ENCODE measurements around the gene PTPRU.

Gene PTPRU

DNA sequence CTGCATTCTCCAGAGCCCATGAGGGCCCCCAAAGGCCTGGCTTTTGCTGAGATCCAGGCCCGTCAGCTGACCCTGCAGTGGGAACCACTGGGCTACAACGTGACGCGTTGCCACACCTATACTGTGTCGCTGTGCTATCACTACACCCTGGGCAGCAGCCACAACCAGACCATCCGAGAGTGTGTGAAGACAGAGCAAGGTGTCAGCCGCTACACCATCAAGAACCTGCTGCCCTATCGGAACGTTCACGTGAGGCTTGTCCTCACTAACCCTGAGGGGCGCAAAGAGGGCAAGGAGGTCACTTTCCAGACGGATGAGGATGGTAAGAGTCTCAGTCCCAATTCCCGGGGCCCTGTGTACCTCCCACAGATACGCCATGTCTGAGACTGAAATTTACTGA is 39.1 kb downstream of the PTPRU start:
- Mint-ChIP-seq H3K4me3 (no peak overlapping the region), H3K4me1 (ENCODE audit: low read depth) (no peaks in the 10 kb centered on the region), H3K27me3 (ENCODE audit: low read depth) (peaks cover 16% of the 10 kb centered on the region), H3K27ac (no peak overlapping the region), H3K9me3 (no peaks in the 10 kb centered on the region), H3K36me3 (ENCODE audit: low read depth) (no peaks in the 10 kb centered on the region)
- DNase-seq (ENCODE audit: low spot score), result no peak

DNA sequence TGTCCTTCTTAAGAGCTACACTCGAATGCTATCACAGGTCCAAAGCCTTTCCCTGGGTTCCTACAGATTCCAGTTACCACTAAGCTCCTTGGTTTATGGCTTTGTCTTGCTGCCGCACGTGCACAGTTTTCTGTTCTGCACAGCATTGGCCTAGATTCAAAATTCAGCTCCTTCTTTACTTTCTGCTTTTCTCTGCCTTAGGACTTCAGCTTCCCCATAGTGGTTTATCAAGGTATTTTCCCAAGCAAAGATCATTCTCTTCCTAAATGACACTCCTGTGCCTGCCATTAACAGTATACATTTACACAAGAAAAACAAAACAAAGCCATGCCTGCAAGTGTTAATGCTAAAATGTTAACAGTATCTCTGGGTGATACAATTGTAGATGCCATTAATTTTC is 41.8 kb downstream of the PTPRU start:
- no peak for DNase-seq (ENCODE audit: low spot score)
- Mint-ChIP-seq H3K4me3 (no peak overlapping the region), H3K9me3 (no peaks in the 10 kb centered on the region), H3K27ac (no peak overlapping the region), H3K4me1 (ENCODE audit: low read depth) (no peaks in the 10 kb centered on the region), H3K27me3 (ENCODE audit: low read depth) (no peaks in the 10 kb centered on the region), H3K36me3 (ENCODE audit: low read depth) (no peaks in the 10 kb centered on the region)

DNA sequence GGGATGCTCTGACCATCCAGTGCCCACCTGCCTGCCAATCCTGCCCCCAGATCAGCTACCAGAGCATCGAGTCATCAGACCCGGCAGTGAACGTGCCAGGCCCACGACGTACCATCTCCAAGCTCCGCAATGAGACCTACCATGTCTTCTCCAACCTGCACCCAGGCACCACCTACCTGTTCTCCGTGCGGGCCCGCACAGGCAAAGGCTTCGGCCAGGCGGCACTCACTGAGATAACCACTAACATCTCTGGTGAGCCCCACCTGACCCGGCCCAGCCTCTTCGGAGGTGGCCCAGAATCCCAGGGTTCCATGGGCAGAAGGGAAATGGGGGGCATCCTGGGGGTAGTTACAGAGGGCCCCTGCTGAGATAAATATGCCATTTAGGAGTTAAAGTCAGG is 43.1 kb downstream of the PTPRU start:
- peaks cover 3% of the 10 kb centered on the region for H3K4me1 Mint-ChIP-seq (ENCODE audit: low read depth)
- no peaks in the 10 kb centered on the region for H3K27me3 Mint-ChIP-seq (ENCODE audit: low read depth)
- H3K27ac Mint-ChIP-seq, result no peak overlapping the region
- H3K9me3 Mint-ChIP-seq, result no peaks in the 10 kb centered on the region
- DNase-seq (ENCODE audit: low spot score), result no peak
- no peak overlapping the region for H3K4me3 Mint-ChIP-seq
- H3K36me3 Mint-ChIP-seq (ENCODE audit: low read depth), result no peaks in the 10 kb centered on the region

DNA sequence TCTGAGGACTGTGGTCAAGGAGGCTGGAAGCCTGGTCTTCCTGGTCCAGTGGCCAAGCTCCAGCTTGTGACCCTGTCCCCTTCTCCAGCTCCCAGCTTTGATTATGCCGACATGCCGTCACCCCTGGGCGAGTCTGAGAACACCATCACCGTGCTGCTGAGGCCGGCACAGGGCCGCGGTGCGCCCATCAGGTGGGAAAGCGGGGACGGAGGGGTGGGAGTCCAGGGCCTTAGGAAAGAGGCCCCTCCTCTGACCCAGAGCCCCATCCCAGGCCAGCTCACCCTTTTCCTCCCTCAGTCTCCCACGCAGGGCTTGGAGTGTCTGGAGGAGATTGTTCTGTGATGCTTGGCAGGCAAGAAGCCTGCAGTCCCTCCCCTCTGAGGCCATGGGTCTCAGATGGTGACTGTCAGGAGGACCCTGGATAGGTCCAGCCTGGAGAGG is 43.6 kb downstream of the PTPRU start:
- no peak overlapping the region for H3K27ac Mint-ChIP-seq
- H3K36me3 Mint-ChIP-seq (ENCODE audit: low read depth), result no peaks in the 10 kb centered on the region
- peaks cover 3% of the 10 kb centered on the region for H3K4me1 Mint-ChIP-seq (ENCODE audit: low read depth)
- no peak overlapping the region for H3K4me3 Mint-ChIP-seq
- no peaks in the 10 kb centered on the region for H3K27me3 Mint-ChIP-seq (ENCODE audit: low read depth)
- DNase-seq (ENCODE audit: low spot score), result no peak
- H3K9me3 Mint-ChIP-seq, result no peaks in the 10 kb centered on the region

DNA sequence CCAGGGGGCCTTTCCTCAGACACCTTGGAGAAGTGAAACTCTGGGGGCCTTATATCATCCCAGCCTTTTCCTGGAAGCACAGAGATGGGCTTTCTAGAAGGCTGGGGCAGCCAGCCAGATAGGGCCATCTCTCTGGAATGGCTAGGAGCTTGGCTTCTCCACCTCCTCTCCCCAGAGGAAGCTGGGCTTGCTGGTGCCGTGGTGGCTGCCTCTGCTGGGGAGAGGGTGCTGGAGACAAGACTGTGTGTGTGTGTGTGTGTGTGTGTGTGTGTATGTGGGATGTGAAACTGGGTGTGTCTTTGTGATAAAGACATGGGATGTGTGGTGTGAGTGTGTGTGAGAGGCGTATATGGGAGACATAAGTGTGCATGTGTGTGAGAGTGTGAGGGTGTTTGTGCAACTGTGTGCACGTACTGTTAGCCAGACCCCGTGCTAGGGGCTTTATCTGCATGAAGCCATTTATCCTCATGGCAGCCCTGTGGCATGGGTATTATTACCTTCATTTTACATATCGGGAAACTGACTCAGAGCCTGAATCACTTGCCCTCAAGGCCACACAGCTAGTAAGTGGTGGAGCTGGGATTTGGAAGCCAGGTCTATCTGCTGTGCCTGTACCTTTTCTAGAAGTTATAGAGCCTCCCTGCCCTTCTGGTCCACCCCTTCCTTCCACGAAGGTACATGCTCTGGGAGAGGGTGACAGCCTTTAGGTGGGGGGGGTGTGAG is 44.2 kb downstream of the PTPRU start:
- Mint-ChIP-seq H3K9me3 (no peaks in the 10 kb centered on the region), H3K27ac (no peak overlapping the region), H3K27me3 (ENCODE audit: low read depth) (no peaks in the 10 kb centered on the region), H3K36me3 (ENCODE audit: low read depth) (no peaks in the 10 kb centered on the region), H3K4me3 (no peak overlapping the region), H3K4me1 (ENCODE audit: low read depth) (peaks cover 3% of the 10 kb centered on the region)
- no peak for DNase-seq (ENCODE audit: low spot score)

DNA sequence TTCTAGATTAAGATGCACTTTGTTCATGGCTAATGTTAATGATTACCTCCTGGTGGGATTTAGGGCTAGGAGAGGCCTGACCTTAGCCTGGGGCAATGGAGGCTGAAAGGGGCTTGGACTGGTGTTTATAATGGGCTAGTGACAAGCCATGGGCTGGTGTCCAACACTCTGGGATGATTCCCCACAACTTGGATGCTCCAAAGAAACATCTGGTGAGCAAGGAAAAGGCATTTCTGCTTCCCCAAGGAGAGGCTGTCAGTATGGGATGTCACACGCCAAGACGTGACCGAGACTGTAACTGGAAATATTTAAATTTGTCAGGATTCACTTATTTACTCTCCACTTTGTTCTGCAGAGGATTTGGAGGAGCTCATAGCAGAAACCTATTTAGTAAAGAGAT is 45.2 kb downstream of the PTPRU start:
- peaks cover 3% of the 10 kb centered on the region for H3K4me1 Mint-ChIP-seq (ENCODE audit: low read depth)
- no peak overlapping the region for H3K4me3 Mint-ChIP-seq
- no peaks in the 10 kb centered on the region for H3K36me3 Mint-ChIP-seq (ENCODE audit: low read depth)
- H3K27ac Mint-ChIP-seq, result no peak overlapping the region
- H3K27me3 Mint-ChIP-seq (ENCODE audit: low read depth), result no peaks in the 10 kb centered on the region
- no peaks in the 10 kb centered on the region for H3K9me3 Mint-ChIP-seq
- no peak for DNase-seq (ENCODE audit: low spot score)

DNA sequence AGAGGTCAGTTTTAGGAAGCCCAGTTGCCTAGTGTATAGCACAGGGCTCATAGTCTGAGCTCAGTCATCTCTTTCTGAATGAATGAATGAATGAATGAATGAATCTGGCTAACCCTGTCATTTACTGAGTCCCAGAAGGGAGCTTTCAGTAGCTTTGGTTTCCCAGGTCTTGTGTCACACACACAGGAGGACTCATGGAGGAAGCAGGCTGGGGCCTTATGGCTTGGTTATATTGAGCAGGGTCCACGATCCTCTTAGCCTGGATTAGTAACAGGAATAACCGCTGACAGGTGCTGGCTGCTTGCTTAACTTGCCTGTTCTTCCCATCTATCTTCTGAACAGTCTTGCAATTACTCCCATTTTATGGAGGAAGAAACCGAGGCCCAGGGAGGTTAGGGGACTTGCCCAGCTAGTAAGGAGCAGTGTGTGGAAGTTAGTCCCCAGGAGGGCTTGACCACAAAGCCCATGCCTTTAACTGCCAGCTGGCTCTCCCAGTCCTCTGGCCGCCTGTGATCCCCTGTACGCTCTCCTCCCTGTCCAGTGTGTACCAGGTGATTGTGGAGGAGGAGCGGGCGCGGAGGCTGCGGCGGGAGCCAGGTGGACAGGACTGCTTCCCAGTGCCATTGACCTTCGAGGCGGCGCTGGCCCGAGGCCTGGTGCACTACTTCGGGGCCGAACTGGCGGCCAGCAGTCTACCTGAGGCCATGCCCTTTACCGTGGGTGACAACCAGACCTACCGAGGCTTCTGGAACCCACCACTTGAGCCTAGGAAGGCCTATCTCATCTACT is 46.0 kb downstream of the PTPRU start:
- H3K4me3 Mint-ChIP-seq, result no peak overlapping the region
- H3K36me3 Mint-ChIP-seq (ENCODE audit: low read depth), result no peaks in the 10 kb centered on the region
- H3K27ac Mint-ChIP-seq, result no peak overlapping the region
- no peaks in the 10 kb centered on the region for H3K27me3 Mint-ChIP-seq (ENCODE audit: low read depth)
- peaks cover 3% of the 10 kb centered on the region for H3K4me1 Mint-ChIP-seq (ENCODE audit: low read depth)
- no peaks in the 10 kb centered on the region for H3K9me3 Mint-ChIP-seq
- DNase-seq (ENCODE audit: low spot score), result no peak

DNA sequence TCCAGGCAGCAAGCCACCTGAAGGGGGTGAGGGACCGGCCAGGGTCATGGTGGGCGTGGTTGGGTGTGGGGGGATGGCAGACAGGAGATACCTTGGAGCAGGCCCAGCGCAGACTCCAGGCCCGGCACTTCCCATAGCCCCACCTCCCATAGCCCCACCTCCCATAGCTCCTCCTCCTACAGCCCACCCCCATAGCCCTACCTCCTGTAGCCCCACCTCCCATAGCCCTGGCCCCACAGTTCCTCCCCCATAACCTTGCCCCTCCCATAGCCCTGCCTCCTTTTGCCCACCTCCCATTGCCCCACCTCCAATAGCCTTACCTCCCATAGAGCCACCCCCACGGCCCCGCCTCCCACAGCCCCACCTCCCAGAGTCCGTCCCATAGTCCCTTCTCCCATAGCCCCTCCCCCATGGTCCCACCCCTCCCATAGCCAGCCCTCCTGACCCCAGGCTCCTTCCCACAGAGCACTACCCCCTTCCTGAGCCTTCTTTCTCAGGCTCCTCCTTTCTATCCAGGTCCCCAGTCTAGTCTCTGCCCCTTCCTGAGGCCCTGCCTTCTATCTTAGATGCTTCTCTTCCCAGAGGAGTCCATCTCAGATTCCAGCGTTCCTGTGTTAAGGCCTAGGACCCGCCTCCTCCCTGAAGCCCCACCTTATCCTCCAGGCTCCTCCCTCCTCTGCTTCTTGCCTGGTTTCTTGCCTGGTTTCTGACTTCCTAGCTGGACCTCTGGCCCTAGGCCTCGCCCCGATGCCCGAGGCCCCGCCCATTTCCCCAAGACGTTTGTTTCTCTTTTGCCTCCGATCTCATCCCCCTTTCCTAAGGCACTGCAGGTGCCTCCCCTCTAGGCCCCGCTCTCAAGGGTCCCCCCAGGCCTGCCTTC is 46.8 kb downstream of the PTPRU start:
- H3K36me3 Mint-ChIP-seq (ENCODE audit: low read depth), result no peaks in the 10 kb centered on the region
- H3K9me3 Mint-ChIP-seq, result no peaks in the 10 kb centered on the region
- no peak for DNase-seq (ENCODE audit: low spot score)
- no peak overlapping the region for H3K4me3 Mint-ChIP-seq
- H3K4me1 Mint-ChIP-seq (ENCODE audit: low read depth), result peaks cover 3% of the 10 kb centered on the region
- H3K27ac Mint-ChIP-seq, result no peak overlapping the region
- no peaks in the 10 kb centered on the region for H3K27me3 Mint-ChIP-seq (ENCODE audit: low read depth)

DNA sequence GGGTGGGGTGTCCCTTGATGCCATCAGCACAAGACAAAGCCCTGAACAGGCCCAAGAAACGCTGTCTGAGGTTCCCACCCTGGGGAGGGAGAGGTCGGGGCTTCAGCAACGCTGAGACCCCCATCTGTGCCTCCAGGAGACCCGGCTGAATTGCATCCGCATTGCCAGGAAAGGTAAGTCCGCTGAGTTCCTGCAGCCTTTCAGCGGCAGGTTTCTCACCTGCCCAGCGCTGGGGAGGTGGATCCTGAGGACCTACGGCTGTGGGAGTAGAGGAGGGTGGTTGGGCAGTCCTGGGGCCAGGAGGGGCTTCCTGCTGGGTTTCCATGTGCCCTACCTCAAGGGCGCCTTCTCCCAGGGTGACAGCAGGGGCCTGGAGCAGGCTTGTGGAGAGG is 47.5 kb downstream of the PTPRU start:
- DNase-seq (ENCODE audit: low spot score), result no peak
- H3K4me1 Mint-ChIP-seq (ENCODE audit: low read depth), result peaks cover 3% of the 10 kb centered on the region
- H3K9me3 Mint-ChIP-seq, result no peaks in the 10 kb centered on the region
- no peak overlapping the region for H3K27ac Mint-ChIP-seq
- H3K36me3 Mint-ChIP-seq (ENCODE audit: low read depth), result no peaks in the 10 kb centered on the region
- no peaks in the 10 kb centered on the region for H3K27me3 Mint-ChIP-seq (ENCODE audit: low read depth)
- H3K4me3 Mint-ChIP-seq, result no peak overlapping the region

DNA sequence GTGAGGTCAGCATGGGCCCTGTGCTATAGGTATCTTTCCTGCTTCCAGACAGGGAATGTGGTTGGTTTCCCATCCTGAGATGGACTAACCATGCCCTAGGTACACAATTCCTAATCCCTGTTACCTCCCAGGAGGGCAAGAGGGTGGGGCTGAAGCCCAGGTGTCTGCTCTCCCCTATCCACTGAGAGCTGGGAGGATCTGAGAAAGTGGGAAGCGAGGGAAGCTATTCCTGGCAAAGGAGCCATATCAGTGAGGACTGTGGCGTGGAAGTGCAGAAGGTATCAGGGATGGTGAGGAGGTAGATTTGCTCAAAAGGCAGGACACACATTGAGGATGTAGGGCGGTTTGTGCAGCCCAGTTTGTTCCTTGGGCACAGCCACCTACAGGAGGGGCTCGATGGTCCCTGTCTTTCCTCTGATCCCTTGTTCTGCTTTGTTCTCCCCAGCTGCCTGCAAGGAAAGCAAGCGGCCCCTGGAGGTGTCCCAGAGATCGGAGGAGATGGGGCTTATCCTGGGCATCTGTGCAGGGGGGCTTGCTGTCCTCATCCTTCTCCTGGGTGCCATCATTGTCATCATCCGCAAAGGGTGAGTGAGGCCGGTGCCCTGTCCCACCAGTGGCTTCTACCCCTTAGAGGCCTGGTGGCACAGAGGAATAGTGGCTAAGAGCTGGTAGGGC is 48.1 kb downstream of the PTPRU start:
- no peak overlapping the region for H3K4me3 Mint-ChIP-seq
- no peak overlapping the region for H3K27ac Mint-ChIP-seq
- no peaks in the 10 kb centered on the region for H3K9me3 Mint-ChIP-seq
- no peaks in the 10 kb centered on the region for H3K27me3 Mint-ChIP-seq (ENCODE audit: low read depth)
- peaks cover 3% of the 10 kb centered on the region for H3K4me1 Mint-ChIP-seq (ENCODE audit: low read depth)
- H3K36me3 Mint-ChIP-seq (ENCODE audit: low read depth), result no peaks in the 10 kb centered on the region
- no peak for DNase-seq (ENCODE audit: low spot score)

DNA sequence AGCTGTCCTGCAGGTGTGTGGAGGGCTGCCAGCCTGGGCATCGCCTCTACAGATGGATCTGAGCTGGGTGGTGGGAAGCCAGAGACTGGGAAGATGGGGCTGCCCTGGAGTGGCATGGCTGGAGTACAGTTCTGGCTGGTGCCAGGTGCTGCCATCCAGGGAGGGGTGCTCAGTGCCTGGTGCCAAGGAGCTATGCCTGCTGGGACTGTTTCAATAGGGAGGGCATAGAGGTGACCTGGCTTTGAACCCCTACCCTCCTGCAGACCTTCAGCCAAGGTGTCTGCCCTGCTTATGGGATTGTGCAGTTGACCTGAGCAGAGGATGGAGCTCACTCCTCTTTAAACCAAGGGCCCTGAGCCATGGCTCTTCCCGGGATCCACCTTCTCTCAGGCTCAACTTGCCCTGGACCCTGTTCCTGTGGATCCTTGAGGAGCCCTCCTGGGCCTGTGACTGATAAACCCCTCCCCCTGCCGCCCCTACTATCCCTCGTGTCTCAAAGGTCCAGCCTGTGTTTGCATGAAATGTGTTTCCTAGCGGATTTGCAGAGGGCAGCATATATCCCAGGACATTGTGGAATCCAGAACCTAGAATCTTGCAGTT is 48.7 kb downstream of the PTPRU start:
- no peak for DNase-seq (ENCODE audit: low spot score)
- H3K4me3 Mint-ChIP-seq, result no peak overlapping the region
- no peaks in the 10 kb centered on the region for H3K9me3 Mint-ChIP-seq
- H3K4me1 Mint-ChIP-seq (ENCODE audit: low read depth), result peaks cover 3% of the 10 kb centered on the region
- H3K27me3 Mint-ChIP-seq (ENCODE audit: low read depth), result no peaks in the 10 kb centered on the region
- H3K36me3 Mint-ChIP-seq (ENCODE audit: low read depth), result no peaks in the 10 kb centered on the region
- H3K27ac Mint-ChIP-seq, result no peak overlapping the region

DNA sequence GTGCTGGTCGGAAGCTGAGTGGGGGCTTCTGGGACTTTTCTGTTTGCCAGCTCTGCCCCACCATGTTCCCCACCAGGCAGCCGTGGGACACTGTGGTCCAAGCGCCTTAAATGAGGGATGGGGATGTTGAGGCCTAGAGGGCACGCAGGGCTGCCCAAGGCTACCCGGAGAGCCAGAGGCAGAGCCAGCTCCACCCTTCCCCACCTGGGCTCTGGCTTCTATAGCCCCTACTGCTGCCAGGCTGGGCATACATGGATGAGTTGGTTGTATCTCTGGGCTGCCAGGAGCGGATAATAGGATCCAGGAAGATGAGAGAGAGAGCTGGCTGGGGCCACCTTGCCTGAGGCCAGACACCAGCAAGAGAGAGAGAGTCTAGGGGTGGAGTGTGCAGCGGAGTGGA is 49.4 kb downstream of the PTPRU start:
- H3K9me3 Mint-ChIP-seq, result no peaks in the 10 kb centered on the region

DNA sequence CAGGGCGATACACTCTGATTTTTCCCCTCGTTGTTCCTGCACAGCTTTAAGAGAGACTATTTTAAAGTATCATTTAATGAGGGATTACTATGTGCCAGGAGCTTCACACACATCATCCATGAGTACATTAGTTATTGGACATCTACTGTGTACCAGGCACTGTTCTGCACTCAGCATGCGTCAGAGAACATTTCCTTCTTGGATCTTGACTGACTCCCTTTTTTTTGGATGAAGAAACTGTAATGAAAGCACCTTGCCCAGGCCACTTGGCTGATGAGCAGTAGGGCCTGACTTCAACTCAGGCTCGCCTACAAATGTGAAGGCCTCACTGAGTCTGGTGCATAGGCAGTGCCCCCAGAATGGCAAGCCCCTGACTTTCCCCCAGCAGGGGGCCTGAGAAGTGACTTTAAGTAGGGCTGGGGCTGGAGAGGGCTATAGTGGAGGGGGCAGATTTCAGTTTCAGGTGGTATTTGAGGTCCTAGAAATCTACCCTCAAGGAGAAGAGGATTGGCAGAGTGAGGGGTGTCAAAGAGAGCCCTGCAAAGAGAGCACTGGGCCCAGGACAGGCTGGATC is 50.0 kb downstream of the PTPRU start:
- Mint-ChIP-seq H3K9me3 (no peaks in the 10 kb centered on the region), H3K4me1 (ENCODE audit: low read depth) (peaks cover 3% of the 10 kb centered on the region), H3K27ac (no peak overlapping the region), H3K36me3 (ENCODE audit: low read depth) (no peaks in the 10 kb centered on the region), H3K27me3 (ENCODE audit: low read depth) (no peaks in the 10 kb centered on the region), H3K4me3 (no peak overlapping the region)
- no peak for DNase-seq (ENCODE audit: low spot score)

More for the DNA sequence above, 49.4 kb downstream of the PTPRU start:
- peaks cover 3% of the 10 kb centered on the region for H3K4me1 Mint-ChIP-seq (ENCODE audit: low read depth)
- no peak overlapping the region for H3K4me3 Mint-ChIP-seq
- H3K27me3 Mint-ChIP-seq (ENCODE audit: low read depth), result no peaks in the 10 kb centered on the region
- no peak overlapping the region for H3K27ac Mint-ChIP-seq
- DNase-seq (ENCODE audit: low spot score), result no peak
- no peaks in the 10 kb centered on the region for H3K36me3 Mint-ChIP-seq (ENCODE audit: low read depth)

Data from T-helper 2 cell treated with Interferon-gamma antibody and Interleukin-4, amounts not matched to agents 5 μg/mL and 100 μg/mL, for 36 hours (primary cell).